SK-N-SH (cell line): ENCODE results near the gene CENPQ. TPM values are rescaled to one million over a fixed set of nuclear protein-coding genes. Genes with fewer than 3 reads are reported as not detected.
"Not testable (repeated sequence)": the region's sequence is repeated elsewhere in the genome, so short reads cannot be mapped to it uniquely, and the experiment has no call there.

Experiments
- CTCF ChIA-PET: fragments of 300-600, 350-600 bp; formaldehyde crosslinking; extraction: SDS; loops from one replicate; lab custom pipeline; 2021; lab: Yijun Ruan, JAX
- POLR2A ChIA-PET: fragments of 350-600 bp; sonication (Branson Sonifier 250); formaldehyde crosslinking; extraction: SDS; loops from one replicate; lab custom pipeline; 2020; ENCODE audit warnings: antibody characterized with exemption, inconsistent platforms; lab: Yijun Ruan, JAX
- DNase-seq: peaks from one replicate; pipeline ENCODE4 v3.0.0; 2012
- H2AFZ ChIP-seq: fragments of 200-600 bp; sonication (generic); 2 replicates; pipeline ENCODE4 v1.8.1; 2016; ENCODE audit warnings: antibody characterized with exemption, mild to moderate bottlenecking, low read depth
- H3F3A ChIP-seq: fragments of 200-600 bp; sonication (generic); replicated peaks from 2 replicates; pipeline ENCODE3; 2016; ENCODE audit warnings: antibody characterized with exemption, mild to moderate bottlenecking; ENCODE audit not compliant: insufficient read depth
- H3K27ac ChIP-seq, 2 experiments: fragments of 200-500 bp in 1 of 2; fragments of 200-600 bp in 1 of 2; sonication (Bioruptor generic) in 1 of 2; sonication (generic), shearing (Covaris generic) in 1 of 2; 2 replicates each; pipeline versions ENCODE4 v1.5.1 to v1.6.1; 2014 to 2016; ENCODE audit warnings: low read depth in 2 of 2, inconsistent platforms in 1 of 2, low read length in 1 of 2, mild to moderate bottlenecking in 1 of 2, mixed read lengths in 1 of 2
- H3K27me3 ChIP-seq: fragments of 200-600 bp; sonication (generic), shearing (Covaris generic); 2 replicates; pipeline ENCODE4 v1.6.1; 2016; ENCODE audit warnings: mixed run types; ENCODE audit not compliant: insufficient read depth
- H3K36me3 ChIP-seq, 2 experiments: fragments of 200-500 bp in 1 of 2; fragments of 200-600 bp in 1 of 2; sonication (Bioruptor generic) in 1 of 2; sonication (generic) in 1 of 2; replicated peaks in 1 of 2; 2 replicates each; pipeline versions ENCODE3 to v1.5.1; 2014 to 2016; ENCODE audit warnings: low read length in 1 of 2, mild to moderate bottlenecking in 1 of 2; ENCODE audit not compliant: insufficient read depth in 2 of 2, control insufficient read depth in 1 of 2
- H3K4me1 ChIP-seq, 2 experiments: fragments of 200-500 bp in 1 of 2; fragments of 200-600 bp in 1 of 2; sonication (Bioruptor generic) in 1 of 2; sonication (generic), shearing (Covaris generic) in 1 of 2; 2 replicates each; pipeline versions ENCODE4 v1.5.1 to v1.6.1; 2014 to 2016; ENCODE audit warnings: low read depth in 1 of 2, low read length in 1 of 2, mixed run types in 1 of 2; ENCODE audit not compliant: insufficient read depth in 2 of 2, control insufficient read depth in 1 of 2
- H3K4me2 ChIP-seq: fragments of 200-600 bp; sonication (generic), shearing (Covaris generic); 2 replicates; pipeline ENCODE4 v1.6.1; 2017; ENCODE audit warnings: mixed run types
- H3K4me3 ChIP-seq, 2 experiments: fragments of 200-500 bp in 1 of 2; fragments of 200-600 bp in 1 of 2; sonication (Bioruptor generic) in 1 of 2; sonication (generic), shearing (Covaris generic) in 1 of 2; 2 replicates each; pipeline versions ENCODE4 v1.5.1 to v1.8.1; 2014 to 2016; ENCODE audit warnings: low read depth in 2 of 2, inconsistent platforms in 1 of 2, low read length in 1 of 2, mild to moderate bottlenecking in 1 of 2, mixed read lengths in 1 of 2, moderate library complexity in 1 of 2
- H3K79me2 ChIP-seq: fragments of 200-600 bp; sonication (generic); 2 replicates; pipeline ENCODE4 v1.8.1; 2017; ENCODE audit warnings: mild to moderate bottlenecking; ENCODE audit not compliant: insufficient read depth
- H3K9ac ChIP-seq: fragments of 200-600 bp; sonication (generic); 2 replicates; pipeline ENCODE4 v1.6.1; 2017; ENCODE audit warnings: mixed run types
- H3K9me2 ChIP-seq: fragments of 200-600 bp; sonication (generic); 2 replicates; pipeline ENCODE4 v1.6.1; 2017; ENCODE audit warnings: mixed run types
- H3K9me3 ChIP-seq: fragments of 200-600 bp; sonication (generic); 2 replicates; pipeline ENCODE4 v1.6.1; 2017; ENCODE audit warnings: mixed run types, mild to moderate bottlenecking, moderate library complexity
- H4K20me1 ChIP-seq: fragments of 200-600 bp; sonication (generic); 2 replicates; pipeline ENCODE4 v1.6.1; 2017; ENCODE audit warnings: mild to moderate bottlenecking, mixed run types; ENCODE audit not compliant: insufficient read depth
- CHD2 ChIP-seq: fragments of 150-350 bp; IDR thresholded peaks from 2 replicates; pipeline ENCODE4 v1.6.1; 2018; ENCODE audit warnings: low read length; ENCODE audit not compliant: partially characterized antibody
- EZH2phosphoT487 ChIP-seq: fragments of 200-600 bp; sonication (generic); IDR thresholded peaks from 2 replicates; pipeline ENCODE4 v1.6.1; 2017; ENCODE audit warnings: low read depth, mixed run types, mild to moderate bottlenecking, antibody characterized with exemption, moderate library complexity, borderline replicate concordance
- FOXJ3 ChIP-seq: sonication (generic); formaldehyde crosslinking; IDR thresholded peaks from 2 replicates; pipeline ENCODE4 v1.5.1; 2020; ENCODE audit warnings: mild to moderate bottlenecking, missing genetic modification reagents
- MXI1 ChIP-seq: IDR thresholded peaks from 2 replicates; pipeline ENCODE4 v1.6.1; 2012; ENCODE audit warnings: mild to moderate bottlenecking, low read depth, low read length, improper control_type of control experiment
- NRF1 ChIP-seq: IDR thresholded peaks from 2 replicates; pipeline ENCODE4 v1.6.1; 2012; ENCODE audit warnings: low read depth, mild to moderate bottlenecking, low read length
- PBX3 ChIP-seq: IDR thresholded peaks from 2 replicates; pipeline ENCODE4; 2012
- RCOR1 ChIP-seq: fragments of 150-350 bp; IDR thresholded peaks from 2 replicates; pipeline ENCODE4 v1.6.1; 2017; ENCODE audit warnings: antibody characterized with exemption, low read length
- SIN3A ChIP-seq: IDR thresholded peaks from 2 replicates; pipeline ENCODE4 v1.6.1; 2012; ENCODE audit warnings: low read depth, mild to moderate bottlenecking, low read length, moderate library complexity, borderline replicate concordance
- SMC3 ChIP-seq: IDR thresholded peaks from 2 replicates; pipeline ENCODE4 v1.6.1; 2012; ENCODE audit warnings: low read depth, low read length, improper control_type of control experiment
- TEAD4 ChIP-seq: IDR thresholded peaks from 2 replicates; pipeline ENCODE4 v1.4.0; 2012; ENCODE audit warnings: mild to moderate bottlenecking, borderline replicate concordance; ENCODE audit not compliant: insufficient read depth
- WGBS: methylation state at CpG from one replicate; pipeline ENCODE4 v1.1.6; 2017; ENCODE audit warnings: low lambda C conversion rate; 5-methylcytosine and 5-hydroxymethylcytosine counted together
- polyA plus RNA-seq, 3 experiments: library from polyadenylated mRNA; depleted of rRNA; stranded (reverse); fragments of >200 nt; gene quantifications; 2 replicates each; pipeline ENCODE4 v1.2.3, GENCODE V29; 2012
- TF ChIP-seq, protein P1 (sequence below): fragments of 150-350 bp; IDR thresholded peaks from 2 replicates; pipeline ENCODE4 v1.6.1; 2016; ENCODE audit warnings: mild to moderate bottlenecking, low read depth, low read length
- TF ChIP-seq, protein P2 (sequence below): IDR thresholded peaks from 2 replicates; pipeline ENCODE4 v1.4.0; 2012; ENCODE audit warnings: low read depth, borderline replicate concordance

Gene CENPQ
- polyA plus RNA-seq, 1 of the 3 experiments (the other 2 are of a cell fraction) = 2.5 TPM

DNA sequence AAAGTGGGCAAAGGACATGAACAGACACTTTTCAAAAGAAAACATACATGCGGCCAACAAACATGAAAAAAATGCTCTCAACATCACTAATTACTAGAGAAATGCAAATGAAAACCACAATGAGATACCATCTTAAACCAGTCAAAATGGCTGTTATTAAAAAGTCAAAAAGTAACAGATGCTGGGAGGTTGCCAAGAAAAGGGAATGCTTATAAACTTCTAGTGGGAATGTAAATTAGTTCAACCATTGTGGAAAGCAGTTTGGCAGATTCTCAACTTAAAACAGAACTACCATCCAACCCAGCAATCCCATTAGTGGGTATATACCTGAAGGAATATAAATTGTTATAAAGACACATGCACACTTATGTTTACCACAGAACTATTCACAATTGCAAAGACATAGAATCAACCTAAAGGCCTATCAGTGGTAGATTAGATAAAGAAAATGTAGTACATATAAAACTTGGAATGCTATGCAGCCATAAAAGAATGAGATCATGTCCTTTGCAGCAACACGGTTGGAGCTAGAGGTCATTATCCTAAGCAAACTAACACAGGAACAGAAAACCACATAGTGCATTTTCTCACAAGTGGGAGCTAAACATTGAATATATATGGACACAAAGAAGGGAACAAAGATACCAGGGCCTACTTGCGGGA is 16.3 kb downstream of the CENPQ start:
- Histone ChIP-seq H3K27ac (no peak overlapping the region), H3K4me2 (no peak overlapping the region), H3F3A (no peaks in the 10 kb centered on the region), H2AFZ (no peak overlapping the region), H3K36me3 (peaks cover 0 to 6% of the 10 kb centered on the region in 2 experiments), H3K9ac (no peak overlapping the region), H4K20me1 (no peaks in the 10 kb centered on the region), H3K79me2 (no peaks in the 10 kb centered on the region), H3K9me3 (no peaks in the 10 kb centered on the region), H3K27me3 (no peaks in the 10 kb centered on the region), H3K4me1 (no peaks in the 10 kb centered on the region), H3K4me3 (no peak overlapping the region), H3K9me2 (no peaks in the 10 kb centered on the region)
- TF ChIP-seq SIN3A (no peak), PBX3 (no peak), SMC3 (no peak), EZH2phosphoT487 (no peak), NRF1 (no peak), MXI1 (no peak), RCOR1 (no peak), TEAD4 (no peak), CHD2 (no peak), FOXJ3 (CRISPR knock-in tag) (no peak)
- TF ChIP-seq, protein P1, sequence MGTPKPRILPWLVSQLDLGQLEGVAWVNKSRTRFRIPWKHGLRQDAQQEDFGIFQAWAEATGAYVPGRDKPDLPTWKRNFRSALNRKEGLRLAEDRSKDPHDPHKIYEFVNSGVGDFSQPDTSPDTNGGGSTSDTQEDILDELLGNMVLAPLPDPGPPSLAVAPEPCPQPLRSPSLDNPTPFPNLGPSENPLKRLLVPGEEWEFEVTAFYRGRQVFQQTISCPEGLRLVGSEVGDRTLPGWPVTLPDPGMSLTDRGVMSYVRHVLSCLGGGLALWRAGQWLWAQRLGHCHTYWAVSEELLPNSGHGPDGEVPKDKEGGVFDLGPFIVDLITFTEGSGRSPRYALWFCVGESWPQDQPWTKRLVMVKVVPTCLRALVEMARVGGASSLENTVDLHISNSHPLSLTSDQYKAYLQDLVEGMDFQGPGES = no peak
- TF ChIP-seq, protein P2, sequence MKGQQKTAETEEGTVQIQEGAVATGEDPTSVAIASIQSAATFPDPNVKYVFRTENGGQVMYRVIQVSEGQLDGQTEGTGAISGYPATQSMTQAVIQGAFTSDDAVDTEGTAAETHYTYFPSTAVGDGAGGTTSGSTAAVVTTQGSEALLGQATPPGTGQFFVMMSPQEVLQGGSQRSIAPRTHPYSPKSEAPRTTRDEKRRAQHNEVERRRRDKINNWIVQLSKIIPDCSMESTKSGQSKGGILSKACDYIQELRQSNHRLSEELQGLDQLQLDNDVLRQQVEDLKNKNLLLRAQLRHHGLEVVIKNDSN = no peak
- ChIA-PET CTCF (no interaction called here), POLR2A (no interaction called here)
- no peak for DNase-seq
- WGBS = 91% methylated on average over 3 of the region's 3 CpGs

DNA sequence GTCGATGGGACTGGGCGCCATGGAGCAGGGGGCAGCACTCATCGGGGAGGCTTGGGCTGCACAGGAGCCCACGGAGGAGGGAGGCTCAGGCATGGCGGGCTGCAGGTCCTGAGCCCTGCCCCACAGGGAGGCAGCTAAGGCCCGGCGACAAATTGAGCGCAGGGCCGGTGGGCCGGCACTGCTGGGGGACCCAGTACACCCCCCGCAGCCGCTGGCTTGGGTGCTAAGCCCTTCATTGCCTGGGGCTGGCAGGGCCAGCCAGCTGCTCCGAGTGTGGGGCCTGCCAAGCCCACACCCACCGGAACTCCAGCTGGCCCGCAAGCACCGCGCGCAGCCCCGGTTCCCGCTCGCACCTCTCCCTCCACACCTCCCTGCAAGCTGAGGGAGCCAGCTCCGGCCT is 18.7 kb downstream of the CENPQ start:
- H3K4me1 ChIP-seq, H3K79me2 ChIP-seq, H3F3A ChIP-seq, H3K4me2 ChIP-seq, H3K9me2 ChIP-seq, H2AFZ ChIP-seq, H3K9ac ChIP-seq, H3K36me3 ChIP-seq, POLR2A ChIA-PET, H4K20me1 ChIP-seq, H3K4me3 ChIP-seq, CTCF ChIA-PET, H3K9me3 ChIP-seq, H3K27me3 ChIP-seq, DNase-seq, H3K27ac ChIP-seq: not testable (repeated sequence)
- no CpG with 5 or more reads among the region's 22 CpGs for WGBS

DNA sequence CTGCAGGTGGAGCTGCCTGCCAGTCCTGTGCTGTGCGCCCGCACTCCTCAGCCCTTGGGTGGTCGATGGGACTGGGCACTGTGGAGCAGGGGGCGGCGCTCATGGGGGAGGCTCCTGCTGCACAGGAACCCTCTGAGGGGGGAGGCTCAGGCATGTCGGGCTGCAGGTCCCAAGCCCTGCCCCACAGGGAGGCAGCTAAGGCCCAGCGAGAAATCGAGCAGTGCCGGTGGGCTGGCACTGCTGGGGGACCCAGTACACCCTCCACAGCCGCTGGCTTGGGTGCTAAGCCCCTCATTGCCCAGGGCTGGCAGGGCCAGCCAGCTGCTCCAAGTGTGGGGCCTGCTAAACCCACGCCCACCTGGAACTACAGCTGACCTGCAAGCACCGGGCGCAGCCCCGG is 20.2 kb downstream of the CENPQ start:
- H3K9me2 ChIP-seq, H3K4me2 ChIP-seq, DNase-seq, H2AFZ ChIP-seq, H3K4me1 ChIP-seq, H3K4me3 ChIP-seq, CTCF ChIA-PET, H3F3A ChIP-seq, H3K27me3 ChIP-seq, H3K9ac ChIP-seq, H3K27ac ChIP-seq, H4K20me1 ChIP-seq, H3K79me2 ChIP-seq, H3K36me3 ChIP-seq, POLR2A ChIA-PET, H3K9me3 ChIP-seq: not testable (repeated sequence)
- no CpG with 5 or more reads among the region's 14 CpGs for WGBS
